ENCODE measurements around the gene RNF133.
"Not testable (repeated sequence)": the region's sequence is repeated elsewhere in the genome, so short reads cannot be mapped to it uniquely, and the experiment has no call there.

RNF133 gene

GRCh38 chr7:122684504-122684903 is 14.4 kb downstream of the RNF133 start:
- H2AFZ ChIP-seq (ENCODE audit: insufficient read depth, low read length, poor library complexity): no peak overlapping the region
- no peak overlapping the region for H2AK5ac ChIP-seq (ENCODE audit: low read length)
- no peak overlapping the region for H4K91ac ChIP-seq (ENCODE audit: low read depth, low read length)
- no peak overlapping the region for H3K23ac ChIP-seq (ENCODE audit: low read length)
- H3K4me1 ChIP-seq (ENCODE audit: control insufficient read depth in 1 of 2, insufficient read depth in 2 of 2, low read length in 2 of 2): peaks cover 0 to 3% of the 10 kb centered on the region in 2 experiments
- H3K27ac ChIP-seq (ENCODE audit: low read depth, low read length): no peak overlapping the region
- H4K12ac ChIP-seq (ENCODE audit: low read depth, low read length): no peak overlapping the region
- no CpG with 5 or more reads among the region's 2 CpGs for WGBS (ENCODE audit: extremely low coverage, insufficient coverage, insufficient read length)
- H3K18ac ChIP-seq (ENCODE audit: low read length): no peak overlapping the region
- H3K4me2 ChIP-seq (ENCODE audit: low read length): no peak overlapping the region
- H3K9ac ChIP-seq (ENCODE audit: low read length): no peak overlapping the region
- H2BK12ac ChIP-seq (ENCODE audit: low read length): no peak overlapping the region
- no peaks in the 10 kb centered on the region for H3K79me2 ChIP-seq (ENCODE audit: control insufficient read depth, insufficient read depth, low read length, poor library complexity)
- no peak overlapping the region for H4K8ac ChIP-seq (ENCODE audit: low read depth, low read length)
- H3K9me3 ChIP-seq (ENCODE audit: insufficient read depth, low read depth, low read length): no peaks in the 10 kb centered on the region
- no peak for DNase-seq
- no peak overlapping the region for H3K4ac ChIP-seq (ENCODE audit: low read depth, low read length)
- H3K14ac ChIP-seq (ENCODE audit: low read length): no peak overlapping the region
- no peak overlapping the region for H3K4me3 ChIP-seq (ENCODE audit: low read depth, low read length)
- no peaks in the 10 kb centered on the region for H3K36me3 ChIP-seq (ENCODE audit: control insufficient read depth in 1 of 2, insufficient read depth in 2 of 2, low read length in 2 of 2)
- H3K27me3 ChIP-seq (ENCODE audit: insufficient read depth, low read length): no peaks in the 10 kb centered on the region
- H2BK5ac ChIP-seq (ENCODE audit: low read depth, low read length, poor library complexity): no peak overlapping the region
- no peak overlapping the region for H2BK120ac ChIP-seq (ENCODE audit: insufficient read depth, low read length, poor library complexity)
- H3K79me1 ChIP-seq (ENCODE audit: low read length): no peaks in the 10 kb centered on the region

DNA sequence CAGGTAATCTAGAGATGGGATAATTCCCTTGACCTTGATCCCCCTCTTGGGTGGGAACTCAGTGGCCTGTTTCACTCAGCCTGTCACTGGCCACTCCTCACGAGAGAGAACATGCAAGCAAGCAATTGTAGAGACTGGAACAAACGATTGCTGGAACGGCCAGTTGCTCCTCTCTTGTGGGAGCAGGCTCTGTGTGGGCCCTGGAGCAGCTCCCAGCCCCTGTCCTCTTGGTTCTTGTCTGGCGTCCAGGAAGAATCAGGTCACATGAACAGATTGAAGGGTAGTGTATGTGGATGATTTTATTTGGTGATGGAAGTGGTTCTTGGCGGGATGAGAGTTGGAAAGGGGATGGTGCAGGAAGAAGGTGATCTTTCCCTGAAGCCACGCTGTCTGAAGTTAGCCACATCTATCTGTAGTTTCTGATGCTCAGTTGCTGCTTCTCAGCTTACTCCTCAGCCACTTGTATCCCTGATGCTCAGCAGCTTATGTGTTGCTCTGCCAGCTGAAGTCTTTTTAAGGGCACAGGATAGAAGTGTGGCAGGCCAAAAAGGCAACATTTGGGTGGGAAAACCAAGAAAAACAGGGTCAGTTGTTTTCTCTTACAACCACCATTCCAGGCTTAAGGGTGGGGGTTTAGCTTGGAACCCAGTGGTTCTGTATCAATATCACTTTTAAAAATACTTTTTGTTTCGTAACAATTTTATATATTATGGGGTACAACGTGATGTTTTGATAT is 15.9 kb downstream of the RNF133 start:
- Histone ChIP-seq H2AFZ (ENCODE audit: insufficient read depth, low read length, poor library complexity) (peak overlapping the region; percentile 33), H3K4me3 (ENCODE audit: low read depth, low read length) (no peak overlapping the region), H2BK12ac (ENCODE audit: low read length) (no peak overlapping the region), H2BK5ac (ENCODE audit: low read depth, low read length, poor library complexity) (no peak overlapping the region), H4K8ac (ENCODE audit: low read depth, low read length) (no peak overlapping the region), H3K79me1 (ENCODE audit: low read length) (no peaks in the 10 kb centered on the region), H3K9me3 (ENCODE audit: insufficient read depth, low read depth, low read length) (no peaks in the 10 kb centered on the region), H3K14ac (ENCODE audit: low read length) (no peak overlapping the region), H3K27me3 (ENCODE audit: insufficient read depth, low read length) (no peaks in the 10 kb centered on the region), H3K27ac (ENCODE audit: low read depth, low read length) (no peak overlapping the region), H3K4me1 (ENCODE audit: control insufficient read depth in 1 of 2, insufficient read depth in 2 of 2, low read length in 2 of 2) (peaks cover 0 to 7% of the 10 kb centered on the region in 2 experiments), H3K4ac (ENCODE audit: low read depth, low read length) (no peak overlapping the region), H3K18ac (ENCODE audit: low read length) (no peak overlapping the region), H3K4me2 (ENCODE audit: low read length) (no peak overlapping the region), H3K9ac (ENCODE audit: low read length) (no peak overlapping the region), H4K12ac (ENCODE audit: low read depth, low read length) (no peak overlapping the region), H3K79me2 (ENCODE audit: control insufficient read depth, insufficient read depth, low read length, poor library complexity) (no peaks in the 10 kb centered on the region), H3K23ac (ENCODE audit: low read length) (no peak overlapping the region), H4K91ac (ENCODE audit: low read depth, low read length) (no peak overlapping the region), H2AK5ac (ENCODE audit: low read length) (no peak overlapping the region), H3K36me3 (ENCODE audit: control insufficient read depth in 1 of 2, insufficient read depth in 2 of 2, low read length in 2 of 2) (no peaks in the 10 kb centered on the region), H2BK120ac (ENCODE audit: insufficient read depth, low read length, poor library complexity) (no peak overlapping the region)
- WGBS (ENCODE audit: extremely low coverage, insufficient coverage, insufficient read length): 100% methylated on average over 1 of the region's 8 CpGs
- no peak for DNase-seq

DNA sequence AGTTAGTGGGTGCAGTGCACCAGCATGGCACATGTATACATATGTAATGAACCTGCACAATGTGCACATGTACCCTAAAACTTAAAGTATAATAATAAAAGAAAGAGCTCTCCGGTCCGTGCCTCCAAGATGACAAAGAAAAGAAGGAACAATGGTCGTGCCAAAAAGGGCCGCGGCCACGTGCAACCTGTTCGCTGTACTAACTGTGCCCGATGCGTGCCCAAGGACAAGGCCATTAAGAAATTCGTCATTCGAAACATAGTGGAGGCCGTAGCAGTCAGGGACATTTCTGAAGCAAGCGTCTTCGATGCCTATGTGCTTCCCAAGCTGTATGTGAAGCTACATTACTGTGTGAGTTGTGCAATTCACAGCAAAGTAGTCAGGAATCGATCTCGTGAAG is 17.7 kb downstream of the RNF133 start:
- H2AK5ac ChIP-seq (ENCODE audit: low read length); H2AFZ ChIP-seq (ENCODE audit: insufficient read depth, low read length, poor library complexity); H3K79me1 ChIP-seq (ENCODE audit: low read length); H3K79me2 ChIP-seq (ENCODE audit: control insufficient read depth, insufficient read depth, low read length, poor library complexity); H2BK5ac ChIP-seq (ENCODE audit: low read depth, low read length, poor library complexity); H3K27ac ChIP-seq (ENCODE audit: low read depth, low read length); H3K4ac ChIP-seq (ENCODE audit: low read depth, low read length); H3K14ac ChIP-seq (ENCODE audit: low read length); H3K9me3 ChIP-seq (ENCODE audit: insufficient read depth, low read depth, low read length); DNase-seq; H4K91ac ChIP-seq (ENCODE audit: low read depth, low read length); H3K4me2 ChIP-seq (ENCODE audit: low read length); H3K18ac ChIP-seq (ENCODE audit: low read length); H4K8ac ChIP-seq (ENCODE audit: low read depth, low read length); H3K4me3 ChIP-seq (ENCODE audit: low read depth, low read length); H3K36me3 ChIP-seq (ENCODE audit: control insufficient read depth in 1 of 2, insufficient read depth in 2 of 2, low read length in 2 of 2); H3K9ac ChIP-seq (ENCODE audit: low read length); H3K4me1 ChIP-seq (ENCODE audit: control insufficient read depth in 1 of 2, insufficient read depth in 2 of 2, low read length in 2 of 2); H2BK120ac ChIP-seq (ENCODE audit: insufficient read depth, low read length, poor library complexity); H4K12ac ChIP-seq (ENCODE audit: low read depth, low read length); H3K23ac ChIP-seq (ENCODE audit: low read length); H3K27me3 ChIP-seq (ENCODE audit: insufficient read depth, low read length); H2BK12ac ChIP-seq (ENCODE audit: low read length): not testable (repeated sequence)
- WGBS (ENCODE audit: extremely low coverage, insufficient coverage, insufficient read length): no CpG with 5 or more reads among the region's 16 CpGs

DNA sequence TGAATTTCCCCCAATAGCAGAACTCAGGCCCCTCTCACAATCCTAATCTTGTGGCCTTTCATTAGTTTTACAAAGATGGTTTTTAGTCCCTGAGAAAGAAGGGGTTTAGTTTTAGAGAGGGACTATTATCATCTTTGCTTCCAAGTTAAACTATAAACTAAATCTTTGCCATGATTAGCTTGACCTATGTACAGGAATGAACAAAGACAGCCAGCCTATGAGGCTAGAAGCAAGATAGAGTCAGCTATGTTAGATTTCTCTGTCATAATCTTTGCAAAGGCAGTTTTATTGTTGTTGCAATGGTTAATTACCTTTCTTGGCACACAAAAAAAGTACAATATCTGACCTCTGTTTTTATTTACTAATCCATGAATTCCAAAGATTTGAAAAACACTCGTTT is 19.1 kb downstream of the RNF133 start:
- no peaks in the 10 kb centered on the region for H3K79me1 ChIP-seq (ENCODE audit: low read length)

More for the DNA sequence above, 19.1 kb downstream of the RNF133 start:
- H3K4ac ChIP-seq (ENCODE audit: low read depth, low read length): no peak overlapping the region
- peak overlapping the region; percentile 61 for H3K27ac ChIP-seq (ENCODE audit: low read depth, low read length)
- H3K4me3 ChIP-seq (ENCODE audit: low read depth, low read length): no peak overlapping the region
- H3K14ac ChIP-seq (ENCODE audit: low read length): no peak overlapping the region
- no peaks in the 10 kb centered on the region for H3K9me3 ChIP-seq (ENCODE audit: insufficient read depth, low read depth, low read length)
- peak in 1 of 2 donors; percentile 10 for DNase-seq
- no peak overlapping the region for H2BK12ac ChIP-seq (ENCODE audit: low read length)
- H3K23ac ChIP-seq (ENCODE audit: low read length): no peak overlapping the region
- H4K91ac ChIP-seq (ENCODE audit: low read depth, low read length): no peak overlapping the region
- no peak overlapping the region for H3K18ac ChIP-seq (ENCODE audit: low read length)
- H3K79me2 ChIP-seq (ENCODE audit: control insufficient read depth, insufficient read depth, low read length, poor library complexity): no peaks in the 10 kb centered on the region
- H2AFZ ChIP-seq (ENCODE audit: insufficient read depth, low read length, poor library complexity): no peak overlapping the region
- peaks cover 0 to 8% of the 10 kb centered on the region in 2 experiments for H3K4me1 ChIP-seq (ENCODE audit: control insufficient read depth in 1 of 2, insufficient read depth in 2 of 2, low read length in 2 of 2)
- no peaks in the 10 kb centered on the region for H3K36me3 ChIP-seq (ENCODE audit: control insufficient read depth in 1 of 2, insufficient read depth in 2 of 2, low read length in 2 of 2)
- WGBS (ENCODE audit: extremely low coverage, insufficient coverage, insufficient read length): no CpG with 5 or more reads among the region's 1 CpG
- H2BK120ac ChIP-seq (ENCODE audit: insufficient read depth, low read length, poor library complexity): peak overlapping the region; percentile 40
- H4K12ac ChIP-seq (ENCODE audit: low read depth, low read length): no peak overlapping the region
- H3K4me2 ChIP-seq (ENCODE audit: low read length): no peak overlapping the region
- H2AK5ac ChIP-seq (ENCODE audit: low read length): no peak overlapping the region
- H3K27me3 ChIP-seq (ENCODE audit: insufficient read depth, low read length): no peaks in the 10 kb centered on the region
- H4K8ac ChIP-seq (ENCODE audit: low read depth, low read length): no peak overlapping the region
- H3K9ac ChIP-seq (ENCODE audit: low read length): no peak overlapping the region
- peak overlapping the region; percentile 54 for H2BK5ac ChIP-seq (ENCODE audit: low read depth, low read length, poor library complexity)

All from trophoblast cell (in vitro differentiated cells and primary cell).